ENCODE data around the gene ANO9. TPM values are rescaled to one million over a fixed set of nuclear protein-coding genes. Genes with fewer than 3 reads are reported as not detected.
"Not testable (repeated sequence)": the region's sequence is repeated elsewhere in the genome, so short reads cannot be mapped to it uniquely, and the experiment has no call there.

Gene ANO9
- total RNA-seq, 6 donors from 2014 or later: 11.7 to 62.9 (median 18.8) TPM

DNA sequence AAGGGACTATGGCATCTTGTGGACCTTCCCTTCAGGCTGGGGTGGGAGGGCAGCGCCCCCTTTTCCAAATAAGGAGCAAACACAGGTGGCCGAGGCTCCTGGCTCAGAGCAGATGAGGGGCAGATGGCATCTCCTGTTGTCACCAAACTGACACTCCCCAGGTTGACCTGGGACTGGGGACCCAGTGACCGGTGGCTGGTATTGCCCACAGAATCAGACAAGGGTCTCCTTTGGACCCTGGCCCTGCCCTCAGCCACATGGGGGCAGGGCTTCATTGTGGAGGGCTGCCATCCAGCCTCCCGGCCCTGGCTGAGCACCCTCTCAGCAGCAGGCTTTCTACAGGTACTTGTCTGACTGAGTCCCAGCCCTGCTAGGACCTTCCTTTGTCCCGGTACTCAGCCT lies 26.2 kb downstream of the ANO9 start:
- no peaks in the 10 kb centered on the region for H3K36me3 ChIP-seq
- H3K27ac ChIP-seq: peak overlapping the region; percentile 85 to 92 (median 90)
- no peaks in the 10 kb centered on the region for H3K27me3 ChIP-seq
- H3K9me3 ChIP-seq: no peaks in the 10 kb centered on the region
- no peak for DNase-seq
- peaks cover 34 to 56% (median 44%) of the 10 kb centered on the region in 4 donors for H3K4me1 ChIP-seq
- WGBS, 2 donors: 41% methylated on average over 5 of the region's 5 CpGs; no CpG with 5 or more reads in 1 of the 2 donors
- TF ChIP-seq POLR2AphosphoS5 (IDR thresholded peaks at IDR 0.05) (no peak), EP300 (IDR thresholded peaks at IDR 0.05) (no peak)
- peak overlapping the region; percentile 64 to 90 (median 70) for H3K4me3 ChIP-seq
- no peak for ATAC-seq (ENCODE audit: low FRiP score in 2 of 2)

DNA sequence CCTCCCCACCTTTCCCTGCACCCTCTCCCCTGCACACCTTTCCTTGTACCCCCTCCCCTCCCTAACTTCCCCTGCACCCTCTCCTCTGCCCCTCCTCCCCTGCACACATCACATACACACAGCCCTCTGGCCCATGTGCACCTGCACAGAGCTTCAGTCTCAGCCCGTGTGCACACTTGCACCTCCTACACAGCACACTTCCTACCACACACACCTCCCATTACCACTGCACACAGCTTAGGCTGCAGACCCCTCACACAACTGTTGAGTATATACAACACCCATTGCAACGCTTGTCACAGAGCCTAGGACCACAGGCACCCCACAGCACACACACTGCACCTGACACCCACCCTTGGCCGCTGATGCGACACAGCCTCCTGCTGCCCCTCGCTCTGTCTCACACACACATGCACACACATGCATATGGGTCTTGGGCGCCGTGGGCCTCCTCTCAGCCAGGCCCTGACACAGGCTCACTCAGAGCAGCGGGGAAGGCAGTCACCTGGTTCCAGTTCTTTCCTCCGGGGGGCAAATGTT lies 27.4 kb downstream of the ANO9 start:
- peaks cover 34 to 56% (median 44%) of the 10 kb centered on the region in 4 donors for H3K4me1 ChIP-seq
- peak overlapping the region; percentile 18 to 90 (median 68) for H3K4me3 ChIP-seq
- WGBS, 2 donors: 38% methylated on average over 9 of the region's 9 CpGs
- no peaks in the 10 kb centered on the region for H3K9me3 ChIP-seq
- no peaks in the 10 kb centered on the region for H3K27me3 ChIP-seq
- H3K36me3 ChIP-seq: no peaks in the 10 kb centered on the region
- TF ChIP-seq POLR2AphosphoS5 (IDR thresholded peaks at IDR 0.05) (no peak), POLR2A (IDR thresholded peaks at IDR 0.05) (no peak), EP300 (IDR thresholded peaks at IDR 0.05) (no peak)
- TF ChIP-seq, protein P1, sequence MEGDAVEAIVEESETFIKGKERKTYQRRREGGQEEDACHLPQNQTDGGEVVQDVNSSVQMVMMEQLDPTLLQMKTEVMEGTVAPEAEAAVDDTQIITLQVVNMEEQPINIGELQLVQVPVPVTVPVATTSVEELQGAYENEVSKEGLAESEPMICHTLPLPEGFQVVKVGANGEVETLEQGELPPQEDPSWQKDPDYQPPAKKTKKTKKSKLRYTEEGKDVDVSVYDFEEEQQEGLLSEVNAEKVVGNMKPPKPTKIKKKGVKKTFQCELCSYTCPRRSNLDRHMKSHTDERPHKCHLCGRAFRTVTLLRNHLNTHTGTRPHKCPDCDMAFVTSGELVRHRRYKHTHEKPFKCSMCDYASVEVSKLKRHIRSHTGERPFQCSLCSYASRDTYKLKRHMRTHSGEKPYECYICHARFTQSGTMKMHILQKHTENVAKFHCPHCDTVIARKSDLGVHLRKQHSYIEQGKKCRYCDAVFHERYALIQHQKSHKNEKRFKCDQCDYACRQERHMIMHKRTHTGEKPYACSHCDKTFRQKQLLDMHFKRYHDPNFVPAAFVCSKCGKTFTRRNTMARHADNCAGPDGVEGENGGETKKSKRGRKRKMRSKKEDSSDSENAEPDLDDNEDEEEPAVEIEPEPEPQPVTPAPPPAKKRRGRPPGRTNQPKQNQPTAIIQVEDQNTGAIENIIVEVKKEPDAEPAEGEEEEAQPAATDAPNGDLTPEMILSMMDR (IDR thresholded peaks at IDR 0.05): no peak
- ATAC-seq (ENCODE audit: low FRiP score in 2 of 2) (no peak), DNase-seq (peak in 1 of 2 donors; percentile 68)
- peak overlapping the region in 3 of 4 donors; percentile 39 to 92 (median 70) for H3K27ac ChIP-seq

DNA sequence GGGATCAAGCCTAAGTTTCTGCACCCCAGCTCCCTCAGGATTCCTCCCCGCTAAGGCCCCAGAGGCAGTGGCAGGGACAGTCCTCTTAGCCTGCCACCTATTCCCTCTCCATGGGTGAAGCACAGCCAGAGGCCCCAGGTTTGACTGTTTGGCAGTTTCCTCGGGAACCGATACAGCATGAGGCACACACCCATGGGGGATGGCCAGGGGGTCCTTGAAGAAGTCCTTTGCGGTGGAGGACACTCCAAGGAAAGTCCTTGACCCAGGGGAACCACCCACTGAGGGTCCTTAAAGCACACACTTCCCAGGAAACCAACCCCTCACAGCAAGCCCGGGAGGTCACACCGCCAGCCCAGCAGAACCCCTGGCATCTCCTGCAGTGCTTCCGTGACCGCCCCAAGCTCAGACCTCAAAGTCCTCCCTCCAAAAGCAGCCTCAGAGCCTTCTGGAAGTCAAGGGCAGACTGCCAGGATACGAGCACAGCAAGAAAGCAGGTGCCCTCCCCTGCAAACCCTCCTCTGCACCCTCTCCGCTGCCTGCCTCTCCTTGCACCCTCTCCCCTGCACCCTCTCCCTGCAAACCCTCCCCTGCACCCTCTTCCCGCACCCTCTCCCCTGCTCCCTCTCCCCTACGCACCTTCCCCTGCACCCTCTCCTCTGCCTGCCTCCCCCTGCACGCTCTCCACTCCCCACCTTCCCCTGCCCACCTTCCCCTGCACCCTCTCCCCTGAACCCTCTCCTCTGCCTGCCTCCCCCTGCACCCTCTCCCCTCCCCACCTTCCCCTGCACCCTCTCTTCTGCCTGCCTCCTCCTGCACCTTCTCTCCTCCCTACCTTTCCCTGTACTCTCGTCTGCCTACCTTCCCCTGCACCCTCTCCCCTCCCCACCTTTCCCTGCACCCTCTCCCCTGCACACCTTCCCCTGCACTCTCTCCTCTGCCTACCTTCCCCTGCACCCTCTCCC lies 28.4 kb downstream of the ANO9 start:
- H3K4me3 ChIP-seq: peak overlapping the region in 3 of 4 donors; percentile 64 to 90 (median 72)
- no peaks in the 10 kb centered on the region for H3K9me3 ChIP-seq
- peak overlapping the region in 2 of 4 donors; percentile 45 to 53 for H3K27ac ChIP-seq
- ATAC-seq (ENCODE audit: low FRiP score in 2 of 2) (no peak), DNase-seq (peak in 1 of 2 donors; percentile 65)
- H3K4me1 ChIP-seq: peaks cover 34 to 56% (median 44%) of the 10 kb centered on the region in 4 donors
- H3K36me3 ChIP-seq: no peaks in the 10 kb centered on the region
- H3K27me3 ChIP-seq: no peaks in the 10 kb centered on the region
- WGBS, 2 donors: 15 to 24% methylated on average over 10 to 12 of the region's 14 CpGs
- TF ChIP-seq EP300 (IDR thresholded peaks at IDR 0.05) (no peak), POLR2A (IDR thresholded peaks at IDR 0.05) (no peak), POLR2AphosphoS5 (IDR thresholded peaks at IDR 0.05) (no peak)
- TF ChIP-seq, protein P1 (IDR thresholded peaks at IDR 0.05): no peak

DNA sequence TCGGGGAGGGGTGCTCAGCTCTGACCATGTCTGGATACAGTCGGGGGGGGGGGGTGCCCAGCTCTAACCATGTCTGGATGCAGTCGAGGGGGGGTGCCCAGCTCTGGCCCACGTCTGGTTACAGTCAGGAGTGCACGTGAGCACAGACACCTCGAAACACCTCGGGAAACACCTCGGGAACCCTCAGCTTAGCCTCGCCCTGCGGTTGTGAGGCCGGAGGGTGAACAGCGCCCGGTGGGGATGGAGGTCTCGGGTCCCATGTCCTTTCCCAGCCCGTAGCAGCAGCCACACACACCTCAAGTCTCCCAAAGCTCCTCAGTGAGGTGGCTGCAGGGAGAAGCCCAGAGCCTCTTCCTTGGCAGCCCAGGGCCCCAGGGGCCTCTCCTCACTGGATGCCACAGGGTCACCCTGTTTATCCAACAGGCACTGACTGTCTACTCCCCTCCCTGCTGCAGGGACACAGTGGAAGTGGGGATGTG lies 29.1 kb downstream of the ANO9 start:
- H3K27ac ChIP-seq: peak overlapping the region in 1 of 4 donors; percentile 45
- TF ChIP-seq POLR2AphosphoS5 (IDR thresholded peaks at IDR 0.05) (no peak), POLR2A (IDR thresholded peaks at IDR 0.05) (no peak), EP300 (IDR thresholded peaks at IDR 0.05) (no peak)
- TF ChIP-seq, protein P1 (IDR thresholded peaks at IDR 0.05): no peak
- DNase-seq: peak in 1 of 2 donors; percentile 57

DNA sequence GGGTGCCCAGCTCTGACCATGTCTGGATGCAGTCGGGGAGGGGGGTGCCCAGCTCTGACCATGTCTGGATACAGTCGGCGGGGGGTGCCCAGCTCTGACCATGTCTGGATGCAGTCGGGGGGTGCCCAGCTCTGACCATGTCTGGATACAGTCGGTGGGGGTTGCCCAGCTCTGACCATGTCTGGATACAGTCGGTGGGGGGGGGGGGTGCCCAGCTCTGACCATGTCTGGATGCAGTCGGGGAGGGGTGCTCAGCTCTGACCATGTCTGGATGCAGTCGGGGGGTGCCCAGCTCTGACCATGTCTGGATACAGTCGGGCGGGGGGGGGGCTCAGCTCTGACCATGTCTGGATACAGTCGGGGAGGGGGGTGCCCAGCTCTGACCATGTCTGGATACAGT lies 30.3 kb downstream of the ANO9 start:
- peaks cover 41 to 55% (median 43%) of the 10 kb centered on the region in 4 donors for H3K4me1 ChIP-seq
- H3K36me3 ChIP-seq; H3K4me3 ChIP-seq; H3K27ac ChIP-seq; ATAC-seq (ENCODE audit: low FRiP score in 2 of 2); H3K9me3 ChIP-seq; H3K27me3 ChIP-seq: not testable (repeated sequence)
- peak; percentile 12 to 34 for DNase-seq
- no CpG with 5 or more reads among the region's 11 CpGs for WGBS, 2 donors

More for the DNA sequence above, 29.1 kb downstream of the ANO9 start:
- 63% methylated on average over 14 of the region's 15 CpGs; no CpG with 5 or more reads in 1 of the 2 donors for WGBS, 2 donors
- no peak for ATAC-seq (ENCODE audit: low FRiP score in 2 of 2)
- H3K4me3 ChIP-seq: peak overlapping the region in 1 of 4 donors; percentile 90
- peaks cover 35 to 58% (median 42%) of the 10 kb centered on the region in 4 donors for H3K4me1 ChIP-seq
- no peaks in the 10 kb centered on the region for H3K36me3 ChIP-seq
- H3K9me3 ChIP-seq: no peaks in the 10 kb centered on the region
- no peaks in the 10 kb centered on the region for H3K27me3 ChIP-seq

DNA sequence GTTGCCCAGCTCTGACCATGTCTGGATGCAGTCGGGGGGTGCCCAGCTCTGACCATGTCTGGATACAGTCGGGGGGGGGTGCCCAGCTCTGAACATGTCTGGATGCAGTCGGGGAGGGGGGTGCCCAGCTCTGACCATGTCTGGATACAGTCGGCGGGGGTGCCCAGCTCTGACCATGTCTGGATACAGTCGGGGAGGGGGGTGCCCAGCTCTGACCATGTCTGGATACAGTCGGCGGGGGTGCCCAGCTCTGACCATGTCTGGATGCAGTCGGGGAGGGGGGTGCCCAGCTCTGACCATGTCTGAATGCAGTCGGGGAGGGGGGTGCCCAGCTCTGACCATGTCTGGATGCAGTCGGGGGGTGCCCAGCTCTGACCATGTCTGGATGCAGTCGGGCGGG lies 31.1 kb downstream of the ANO9 start:
- peak in 1 of 2 donors; percentile 17 for DNase-seq
- ATAC-seq (ENCODE audit: low FRiP score in 2 of 2); H3K27ac ChIP-seq; H3K9me3 ChIP-seq; H3K4me3 ChIP-seq; H3K27me3 ChIP-seq; H3K36me3 ChIP-seq: not testable (repeated sequence)
- WGBS, 2 donors: no CpG with 5 or more reads among the region's 13 CpGs
- peaks cover 41 to 55% (median 42%) of the 10 kb centered on the region in 4 donors for H3K4me1 ChIP-seq

Data from upper lobe of left lung (tissue), 6 donors.